Upper lobe of right lung (tissue), 1 donor: Measurements from ENCODE around the gene PLEKHA3. TPM values are rescaled to one million over a fixed set of nuclear protein-coding genes. Genes with fewer than 3 reads are reported as not detected.

Source experiments
- ATAC-seq: fragments of 200-7000 bp; cut with Tn5 transposase; one replicate; pipeline ENCODE4 v1.9.1; 2020; ENCODE audit warnings: mild to moderate bottlenecking, moderate library complexity
- DNase-seq: peaks from one replicate; pipeline ENCODE4 v3.0.0-alpha.2; 2020
- H3K27ac ChIP-seq: fragments of 200-600 bp; one replicate; pipeline ENCODE4 v1.8.0; 2022
- H3K27me3 ChIP-seq: fragments of 200-600 bp; one replicate; pipeline ENCODE4 v1.8.0; 2022; ENCODE audit warnings: mild to moderate bottlenecking
- H3K36me3 ChIP-seq: fragments of 200-600 bp; one replicate; pipeline ENCODE4 v1.8.0; 2022
- H3K4me1 ChIP-seq: fragments of 200-600 bp; one replicate; pipeline ENCODE4 v1.8.0; 2022
- H3K4me3 ChIP-seq: fragments of 200-600 bp; one replicate; pipeline ENCODE4 v1.8.0; 2022; ENCODE audit warnings: mild to moderate bottlenecking
- H3K9me3 ChIP-seq: fragments of 200-600 bp; one replicate; pipeline ENCODE4 v1.8.0; 2022
- intact Hi-C: fragments of 100-400 bp; cut with DNase I; formaldehyde crosslinking; loops from one replicate; pipeline ENCODE4 v1.11.0; 2022
- total RNA-seq: library from RNA; stranded (reverse); fragmentation: NEBNext Ultra II Directional; extraction: Animal tissue kit (Norgen Biotek cat#: 25700); gene quantifications from one replicate; pipeline ENCODE4 v1.2.1, GENCODE V29; 2021
- TF ChIP-seq, protein P1 (sequence below): fragments of 200-600 bp; IDR thresholded peaks from one replicate; pipeline ENCODE4 v1.8.0; 2022; ENCODE audit warnings: antibody characterized with exemption
- donor health status: DM: no; HTN: yes; CAD: no; lungs with severe emphysema.

The PLEKHA3 gene
- total RNA-seq, 1 donor from 2014 or later: 36.6 TPM

DNA sequence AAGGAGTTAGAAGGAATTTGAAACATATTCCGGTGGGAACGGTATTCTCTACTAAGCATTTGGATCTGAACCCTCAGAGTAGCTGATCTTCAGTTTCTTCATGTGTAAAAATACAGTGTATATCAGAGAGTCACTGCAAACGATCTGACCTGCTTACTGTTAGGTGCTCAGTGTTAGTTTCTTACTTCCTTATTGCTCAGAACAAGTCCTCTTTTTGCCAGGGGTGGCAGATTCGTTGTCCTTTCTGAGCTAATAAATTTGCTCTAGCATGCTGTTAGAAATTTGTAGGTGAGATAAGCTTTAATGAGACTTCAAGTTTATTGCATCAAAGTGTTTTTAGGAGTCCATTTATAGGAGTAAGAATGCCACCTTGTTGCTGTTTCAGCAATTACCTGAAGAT, 15.8 kb downstream of the PLEKHA3 start:
- intact Hi-C loops: no loop called here
- ATAC-seq: no peak

DNA sequence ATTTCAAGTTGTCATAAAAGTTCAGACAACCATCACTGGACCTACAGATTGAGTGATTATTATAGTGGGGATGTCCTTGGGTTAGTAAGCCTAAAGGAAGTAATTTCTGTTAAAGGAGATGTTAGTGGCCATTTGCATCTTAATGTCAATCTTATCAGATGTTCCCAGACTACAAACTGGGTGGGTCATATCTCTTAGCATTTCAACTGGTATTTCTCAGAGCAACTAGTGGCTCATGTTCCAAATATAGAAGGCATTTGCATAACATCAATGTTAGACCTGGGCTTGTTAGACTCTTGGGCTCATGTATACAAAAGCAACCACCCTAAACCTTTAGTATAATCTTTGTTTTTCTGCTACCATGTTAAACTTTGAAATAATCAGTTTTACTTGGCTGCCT, 17.9 kb downstream of the PLEKHA3 start:
- no peak overlapping the region for H3K4me3 ChIP-seq
- H3K9me3 ChIP-seq: no peaks in the 10 kb centered on the region
- no peak overlapping the region for H3K27ac ChIP-seq
- DNase-seq (no peak), ATAC-seq (no peak)
- no peaks in the 10 kb centered on the region for H3K4me1 ChIP-seq
- TF ChIP-seq, protein P1, sequence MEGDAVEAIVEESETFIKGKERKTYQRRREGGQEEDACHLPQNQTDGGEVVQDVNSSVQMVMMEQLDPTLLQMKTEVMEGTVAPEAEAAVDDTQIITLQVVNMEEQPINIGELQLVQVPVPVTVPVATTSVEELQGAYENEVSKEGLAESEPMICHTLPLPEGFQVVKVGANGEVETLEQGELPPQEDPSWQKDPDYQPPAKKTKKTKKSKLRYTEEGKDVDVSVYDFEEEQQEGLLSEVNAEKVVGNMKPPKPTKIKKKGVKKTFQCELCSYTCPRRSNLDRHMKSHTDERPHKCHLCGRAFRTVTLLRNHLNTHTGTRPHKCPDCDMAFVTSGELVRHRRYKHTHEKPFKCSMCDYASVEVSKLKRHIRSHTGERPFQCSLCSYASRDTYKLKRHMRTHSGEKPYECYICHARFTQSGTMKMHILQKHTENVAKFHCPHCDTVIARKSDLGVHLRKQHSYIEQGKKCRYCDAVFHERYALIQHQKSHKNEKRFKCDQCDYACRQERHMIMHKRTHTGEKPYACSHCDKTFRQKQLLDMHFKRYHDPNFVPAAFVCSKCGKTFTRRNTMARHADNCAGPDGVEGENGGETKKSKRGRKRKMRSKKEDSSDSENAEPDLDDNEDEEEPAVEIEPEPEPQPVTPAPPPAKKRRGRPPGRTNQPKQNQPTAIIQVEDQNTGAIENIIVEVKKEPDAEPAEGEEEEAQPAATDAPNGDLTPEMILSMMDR: no peak
- intact Hi-C loops: no loop called here
- H3K36me3 ChIP-seq: peaks cover 99% of the 10 kb centered on the region
- no peaks in the 10 kb centered on the region for H3K27me3 ChIP-seq

More for the DNA sequence above, 15.8 kb downstream of the PLEKHA3 start:
- Histone ChIP-seq H3K27ac (no peak overlapping the region), H3K9me3 (no peaks in the 10 kb centered on the region), H3K4me3 (no peak overlapping the region), H3K4me1 (no peaks in the 10 kb centered on the region), H3K27me3 (no peaks in the 10 kb centered on the region), H3K36me3 (peaks cover 98% of the 10 kb centered on the region)
- TF ChIP-seq, protein P1: no peak
- DNase-seq: no peak

GRCh38 chr2:178499640-178500039, 19.4 kb downstream of the PLEKHA3 start:
- intact Hi-C loops: no loop called here
- no peaks in the 10 kb centered on the region for H3K9me3 ChIP-seq
- ATAC-seq: no peak

GRCh38 chr2:178502751-178503150, 22.5 kb downstream of the PLEKHA3 start:
- TF ChIP-seq, protein P1: no peak
- Histone ChIP-seq H3K9me3 (no peaks in the 10 kb centered on the region), H3K27ac (no peak overlapping the region), H3K36me3 (peaks cover 86% of the 10 kb centered on the region), H3K4me1 (peaks cover 6% of the 10 kb centered on the region), H3K4me3 (no peak overlapping the region), H3K27me3 (no peaks in the 10 kb centered on the region)
- DNase-seq (no peak), ATAC-seq (no peak)
- intact Hi-C loops: no loop called here

More at GRCh38 chr2:178499640-178500039, 19.4 kb downstream of the PLEKHA3 start:
- no peaks in the 10 kb centered on the region for H3K27me3 ChIP-seq
- TF ChIP-seq, protein P1: no peak
- no peak for DNase-seq
- no peak overlapping the region for H3K4me3 ChIP-seq
- H3K27ac ChIP-seq: no peak overlapping the region
- H3K4me1 ChIP-seq: no peaks in the 10 kb centered on the region
- H3K36me3 ChIP-seq: peaks cover 100% of the 10 kb centered on the region

- TF ChIP-seq, protein P1: no peak
- DNase-seq: no peak
- H3K4me1 ChIP-seq: peaks cover 6% of the 10 kb centered on the region
- no peaks in the 10 kb centered on the region for H3K27me3 ChIP-seq
- no peak overlapping the region for H3K4me3 ChIP-seq
- intact Hi-C loops: no loop called here
- H3K9me3 ChIP-seq: no peaks in the 10 kb centered on the region
- ATAC-seq: no peak
- no peak overlapping the region for H3K27ac ChIP-seq
- peaks cover 64% of the 10 kb centered on the region for H3K36me3 ChIP-seq
These were observed 25.8 kb downstream of the PLEKHA3 start for GRCh38 chr2:178506101-178506500.

DNA sequence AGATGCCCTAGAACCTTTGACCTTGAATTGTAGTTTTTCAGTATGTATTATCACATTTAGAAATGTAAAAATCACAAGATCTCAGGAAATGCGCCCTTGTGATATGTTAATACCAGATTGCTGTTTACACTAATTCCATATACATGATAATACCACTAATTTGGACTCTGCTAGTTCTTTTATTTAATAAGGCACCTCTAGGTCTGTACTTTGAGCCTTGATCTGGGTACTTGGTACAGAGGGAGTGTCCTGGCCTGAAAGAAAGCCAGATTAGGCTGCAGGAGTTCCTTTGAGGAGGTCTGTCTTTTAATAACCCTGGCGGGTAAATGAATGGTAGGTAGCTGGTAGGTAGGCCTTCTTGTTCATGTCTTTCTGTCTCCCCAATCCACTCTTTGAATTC, 26.3 kb downstream of the PLEKHA3 start:
- peaks cover 6% of the 10 kb centered on the region for H3K4me1 ChIP-seq
- H3K4me3 ChIP-seq: no peak overlapping the region
- ATAC-seq: no peak
- intact Hi-C loops: no loop called here
- no peaks in the 10 kb centered on the region for H3K9me3 ChIP-seq
- no peak overlapping the region for H3K27ac ChIP-seq
- no peaks in the 10 kb centered on the region for H3K27me3 ChIP-seq
- TF ChIP-seq, protein P1: no peak
- no peak for DNase-seq
- peaks cover 60% of the 10 kb centered on the region for H3K36me3 ChIP-seq
